Measurements from ENCODE around the gene FAM131B.
A peak's percentile ranks its signal among the peaks of the same experiment; 100 is the strongest.
"Not testable (repeated sequence)": the region's sequence is repeated elsewhere in the genome, so short reads cannot be mapped to it uniquely, and the experiment has no call there.

Gene FAM131B

DNA sequence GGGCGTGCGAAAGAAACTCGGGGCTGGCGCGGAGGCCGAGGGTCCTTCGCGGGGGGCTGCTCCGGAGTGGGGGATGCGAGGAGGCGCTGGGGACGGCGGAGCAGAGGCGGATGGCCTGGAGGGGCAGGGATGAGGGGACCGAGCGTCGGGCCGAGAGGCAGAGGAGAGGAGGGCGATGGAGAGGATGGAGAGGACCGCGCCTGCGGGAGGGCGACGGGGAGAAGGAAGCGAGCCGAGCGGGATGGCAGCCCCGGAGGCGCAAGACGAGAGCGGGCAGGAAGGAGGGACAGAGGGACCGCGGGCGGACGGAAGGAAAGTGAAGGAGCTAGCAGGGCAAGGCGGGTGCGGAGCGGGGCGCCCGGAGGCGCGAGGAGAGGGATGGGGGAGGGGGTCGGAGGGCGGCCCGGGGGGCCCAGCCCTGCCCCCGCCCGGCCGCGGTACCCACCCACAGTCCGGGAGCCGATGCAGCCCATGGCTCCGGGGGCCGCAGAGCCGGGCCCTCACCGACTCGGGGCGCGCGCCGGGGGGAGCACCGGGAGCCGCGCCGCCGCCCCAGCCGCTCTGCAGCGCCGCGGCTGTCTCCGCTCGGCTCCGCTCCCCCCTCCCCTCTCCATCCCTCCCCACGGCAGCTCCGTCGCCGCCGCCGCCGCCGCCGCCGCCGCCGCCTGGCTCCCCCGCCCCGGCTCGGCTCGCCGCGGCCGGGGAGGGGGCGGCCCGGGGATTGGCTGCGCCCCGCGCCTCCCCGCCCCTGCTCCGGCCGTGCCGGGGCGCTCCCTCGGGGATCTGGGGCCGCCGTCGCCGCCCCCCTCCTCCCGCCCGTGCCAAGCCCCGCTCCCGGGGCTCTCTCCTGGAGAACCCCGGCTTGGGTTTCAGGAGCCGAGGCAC, at the start of gene FAM131B:
FAM131B (minus strand) TSS at position 583 of the 885 bp plus-strand sequence; CDS start at position 473, 110 bp downstream.
- DNase-seq, result peak; percentile 53

- DNase-seq, result no peak
Observed at GRCh38 chr7:143411976-143412708, 49.6 kb upstream of the FAM131B start.

DNA sequence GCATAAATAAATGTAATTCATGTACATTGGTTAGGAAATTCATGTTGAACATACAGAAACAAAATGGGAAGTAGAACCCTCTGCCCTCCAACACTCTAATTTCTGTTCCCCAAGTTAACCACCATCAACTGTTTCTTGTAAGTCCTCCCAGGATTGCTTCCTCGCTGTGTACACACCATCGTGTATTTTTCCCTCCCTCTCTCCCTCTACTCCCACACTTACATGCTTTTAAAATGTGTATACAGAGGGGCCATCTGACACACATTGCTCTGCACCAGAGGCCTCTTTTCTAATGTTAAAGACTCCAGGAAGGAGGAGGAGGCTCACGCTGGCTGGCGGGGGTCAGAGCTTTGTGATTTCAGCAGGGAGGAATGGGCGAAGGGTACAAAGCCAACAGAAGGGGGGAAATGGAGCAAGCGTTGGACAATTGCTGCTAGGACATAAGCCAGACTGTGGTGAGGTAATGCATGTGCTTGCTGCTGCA, 48.0 kb upstream of the FAM131B start:
- DNase-seq, result no peak

DNA sequence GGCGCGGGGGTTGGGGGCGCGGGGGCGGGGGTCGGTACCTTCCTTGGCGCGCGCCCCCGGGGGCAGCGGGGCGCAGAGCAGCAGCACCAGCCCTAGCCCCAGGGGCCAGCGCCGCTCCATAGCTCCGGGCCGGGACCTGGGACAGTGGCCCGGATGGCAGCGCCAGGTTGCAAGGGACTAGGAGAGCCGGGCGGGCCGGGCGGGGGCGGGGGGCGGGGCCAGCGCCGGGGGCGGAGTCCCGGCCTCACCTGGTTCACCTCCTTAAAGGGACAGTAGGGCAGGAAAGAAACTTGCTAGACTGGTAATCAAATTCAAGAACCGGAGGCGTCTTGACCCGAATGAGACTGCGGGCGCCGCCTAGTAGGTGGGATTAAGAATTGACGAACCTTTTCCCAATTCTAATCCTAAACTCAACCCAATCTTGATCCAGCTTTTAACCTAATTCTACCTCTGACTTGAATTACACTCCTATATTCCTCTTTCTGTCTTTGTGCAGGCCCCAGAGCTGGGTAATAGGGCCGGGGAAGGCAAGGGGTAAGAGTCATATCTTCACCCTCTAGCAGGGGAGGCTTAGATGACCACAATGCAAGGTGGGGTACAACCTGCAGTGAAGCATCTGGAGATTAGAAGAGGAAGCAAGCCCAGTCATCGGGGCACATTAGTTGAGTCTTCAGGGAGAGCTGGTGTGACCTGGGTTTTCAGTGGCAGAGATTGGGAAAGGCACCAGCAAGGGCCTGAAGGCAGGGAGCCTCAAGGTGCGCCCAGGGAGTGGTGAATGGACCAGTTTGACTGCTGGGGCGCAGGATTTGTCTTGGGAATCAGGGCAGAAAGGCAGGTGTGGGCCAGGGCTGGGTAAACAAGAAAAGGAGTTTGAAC, 46.4 kb upstream of the FAM131B start, which contains the start of gene EPHA1:
EPHA1 (minus strand) TSS at position 171 of the 876 bp plus-strand sequence; CDS start at position 120, 51 bp downstream.
- peak; percentile 77 for DNase-seq

DNA sequence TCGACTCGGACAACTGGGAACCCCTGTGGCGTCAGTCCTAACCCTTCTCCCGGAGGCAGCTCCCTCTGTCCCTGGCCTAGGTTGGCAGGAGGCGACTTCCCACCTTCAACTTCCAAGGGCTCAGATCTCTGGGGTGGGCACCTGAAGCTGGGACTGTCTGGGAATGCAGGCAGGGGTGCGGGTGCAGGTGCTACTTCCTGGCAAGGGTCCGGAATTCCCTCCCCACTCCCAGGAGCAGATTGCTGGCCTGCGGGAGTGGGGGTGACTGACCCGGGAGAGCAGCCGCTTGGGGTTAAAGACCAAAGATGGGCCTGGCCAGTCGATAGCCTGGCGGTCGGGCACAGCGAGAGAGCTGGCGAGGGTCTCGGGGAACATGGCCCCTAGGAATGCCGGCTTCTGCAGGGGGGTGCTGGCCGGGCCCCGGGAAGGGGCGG, 45.8 kb upstream of the FAM131B start:
- no peak for DNase-seq

GRCh38 chr7:143407287-143408251, 45.1 kb upstream of the FAM131B start:
- DNase-seq, result peak; percentile 61

- DNase-seq, result no peak
Observed at GRCh38 chr7:143406002-143406357, 43.5 kb upstream of the FAM131B start.

DNA sequence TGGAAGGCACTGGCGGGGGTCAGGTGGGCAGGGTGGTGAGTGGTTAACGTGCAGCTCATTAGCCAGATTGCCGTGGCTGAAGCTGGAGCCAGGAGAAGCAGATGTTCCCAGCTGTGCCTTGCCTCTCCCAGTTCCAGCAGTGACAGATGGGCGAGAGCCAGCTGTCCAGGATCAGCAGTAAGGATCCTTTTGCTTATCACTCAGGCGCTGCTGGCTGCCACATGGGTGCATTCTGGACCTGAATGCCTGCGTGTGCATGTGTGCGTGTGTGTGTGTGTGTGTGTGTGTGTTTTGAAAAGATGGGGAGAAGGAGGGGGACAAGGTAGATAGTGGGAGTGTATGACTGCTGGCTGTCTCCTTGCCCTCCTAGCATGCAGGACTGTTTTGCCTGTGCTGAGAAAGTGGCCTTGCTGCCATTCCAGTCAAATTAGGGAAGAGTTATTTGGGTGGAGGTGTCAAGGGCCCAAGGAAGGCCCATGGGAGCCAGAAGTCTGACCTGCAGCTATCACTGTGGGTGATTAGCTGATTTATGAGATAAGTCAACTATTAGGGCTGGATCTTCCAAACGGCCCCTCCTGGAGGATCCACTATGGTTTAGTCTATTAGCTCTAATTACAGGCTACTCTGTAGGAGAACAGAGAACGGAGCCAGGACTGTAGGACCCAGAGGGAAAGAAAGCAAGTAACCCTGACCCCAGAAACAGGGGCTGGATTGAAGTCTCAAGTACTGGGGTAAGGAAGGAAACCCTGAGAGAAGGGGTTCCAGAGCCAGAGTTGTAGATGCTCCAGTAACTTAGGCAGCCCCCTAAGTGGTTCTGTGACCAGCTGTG, 42.9 kb upstream of the FAM131B start:
- DNase-seq, result no peak

- DNase-seq, result not testable (repeated sequence)
Observed at GRCh38 chr7:143402233-143402632, 39.7 kb upstream of the FAM131B start.

- DNase-seq, result no peak
Observed at GRCh38 chr7:143401265-143401664, 38.8 kb upstream of the FAM131B start.

GRCh38 chr7:143399642-143400041, 37.1 kb upstream of the FAM131B start:
- DNase-seq, result no peak

GRCh38 chr7:143399151-143399550, 36.6 kb upstream of the FAM131B start:
- no peak for DNase-seq

- DNase-seq, result no peak
Observed at GRCh38 chr7:143398616-143399015, 36.1 kb upstream of the FAM131B start.

DNA sequence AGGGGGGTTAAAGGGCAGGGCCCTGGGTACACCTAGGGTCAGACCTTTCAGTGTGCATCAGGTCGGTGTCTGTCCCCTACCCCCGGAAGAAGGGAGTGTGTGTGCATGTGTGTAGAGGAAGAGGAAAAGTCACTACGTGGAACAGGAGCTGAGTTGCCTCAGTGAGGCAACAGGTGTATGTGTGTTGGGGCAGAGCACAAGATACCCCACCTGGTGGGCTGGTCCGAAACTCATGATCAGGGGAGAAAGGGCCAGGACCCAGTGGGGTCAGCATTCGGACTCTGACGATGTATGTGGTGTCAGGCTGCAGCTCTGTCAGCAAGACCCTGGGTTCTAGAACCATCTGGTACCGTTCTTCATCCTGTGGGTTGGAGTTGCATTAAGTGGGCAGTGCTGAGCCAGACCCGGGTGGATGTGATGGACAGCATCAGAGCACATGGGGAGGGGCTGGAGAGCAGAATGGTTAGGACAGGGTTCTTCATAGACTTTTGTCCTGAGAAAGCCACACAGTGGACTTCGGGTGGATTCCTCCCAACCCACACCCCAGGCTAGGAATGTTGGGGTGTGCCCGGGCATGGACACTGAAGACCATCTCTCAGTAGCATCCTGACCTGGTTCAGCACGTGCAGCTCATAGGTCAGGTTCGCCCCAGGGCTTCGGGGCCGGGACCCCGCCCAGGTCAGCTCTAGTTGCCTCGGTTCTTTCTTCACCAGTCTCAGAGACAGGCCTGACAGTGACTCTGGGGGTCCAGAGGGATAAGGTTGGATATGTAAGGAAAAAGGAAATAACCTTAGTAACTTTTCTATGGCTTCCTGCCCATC, 35.4 kb upstream of the FAM131B start:
- DNase-seq, result no peak

DNA sequence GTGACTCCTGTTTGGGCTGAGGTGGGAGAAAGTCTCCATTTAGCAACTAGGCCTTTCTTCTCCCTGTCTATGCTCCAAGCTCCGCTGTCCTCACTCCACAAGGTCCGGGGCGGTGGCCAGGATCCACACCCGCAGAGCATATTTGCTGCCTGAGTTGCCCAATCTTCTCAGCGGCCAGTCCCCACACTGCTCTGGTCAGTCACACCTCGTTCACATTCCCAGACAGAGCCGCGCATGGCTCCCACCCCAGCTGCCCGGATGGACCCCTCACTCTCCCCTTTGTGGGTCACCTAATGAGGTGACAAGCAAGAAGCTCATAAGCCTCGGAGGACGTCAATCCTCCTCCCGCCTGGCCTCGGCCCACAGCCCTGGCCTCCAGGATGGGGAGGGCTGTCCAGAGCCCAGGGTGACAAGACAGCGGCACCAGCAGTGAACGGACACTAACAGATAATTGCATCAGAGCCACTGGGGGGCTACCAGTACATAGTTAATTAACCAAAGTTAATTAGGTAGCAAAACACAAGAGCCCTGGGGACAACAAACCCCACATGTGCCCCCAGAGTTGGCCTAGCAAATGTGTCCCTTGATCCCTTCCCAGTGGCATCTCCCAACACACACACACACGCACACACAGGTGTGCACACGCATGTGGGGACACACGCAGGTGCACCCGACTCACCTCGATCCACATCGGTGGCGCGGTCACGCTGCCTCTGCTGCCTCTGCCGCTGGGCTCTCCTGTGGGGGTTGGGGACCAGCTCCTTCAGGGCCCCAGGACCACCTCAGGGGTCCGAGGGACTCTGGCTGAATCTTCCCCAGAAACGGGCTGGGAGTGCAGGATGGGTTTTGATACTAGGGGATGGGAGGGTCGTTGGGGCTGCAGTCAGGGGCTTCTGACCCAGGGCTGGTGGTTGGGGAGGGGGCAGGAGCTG, 34.4 kb upstream of the FAM131B start:
- DNase-seq, result no peak

GRCh38 chr7:143396182-143396581, 33.7 kb upstream of the FAM131B start:
- DNase-seq, result no peak

DNA sequence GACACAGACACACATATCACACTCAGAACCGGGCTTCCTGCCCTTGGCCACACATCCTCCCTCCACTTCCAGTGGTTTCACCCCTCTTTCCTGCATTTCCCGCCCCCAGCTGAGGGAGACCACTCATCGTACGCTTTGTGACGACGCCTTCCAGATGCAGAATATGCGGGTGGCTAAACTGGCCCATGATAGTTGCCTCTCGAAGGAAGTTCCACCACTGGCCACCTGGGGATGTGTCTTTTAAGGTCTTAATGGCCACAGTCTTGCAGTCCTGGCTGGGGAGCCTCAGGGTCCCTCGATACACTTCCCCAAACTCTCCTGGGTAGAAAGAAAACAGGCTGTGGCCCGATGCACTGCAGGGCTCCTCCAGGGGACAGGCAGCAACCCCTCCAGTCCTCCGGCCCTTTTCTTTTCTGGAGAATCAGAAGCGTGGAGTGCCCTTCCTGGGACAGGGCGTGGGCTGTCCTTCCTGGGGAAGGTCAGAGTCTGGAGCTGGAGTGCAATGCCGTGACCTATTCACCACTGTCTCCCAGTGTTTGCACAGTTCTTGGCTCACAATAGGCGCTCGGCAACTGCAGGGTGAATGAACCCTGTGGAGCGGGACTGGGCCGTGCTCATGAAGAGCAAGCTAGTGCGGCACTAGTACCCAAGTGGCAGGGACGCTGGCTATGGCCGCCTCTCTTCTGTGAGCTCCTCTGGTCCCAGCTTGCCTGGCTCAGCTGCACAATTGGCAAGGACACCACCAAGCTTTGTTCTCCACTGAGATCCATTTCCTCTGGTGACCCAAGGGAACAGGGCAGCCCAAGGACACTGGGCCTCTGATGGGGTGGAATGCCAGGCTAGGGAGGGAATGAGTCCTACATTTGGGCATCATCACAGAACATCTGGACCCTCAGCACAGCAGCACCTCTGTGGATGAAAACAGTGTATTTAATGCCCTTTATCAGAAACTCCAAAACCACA, 33.0 kb upstream of the FAM131B start:
- no peak for DNase-seq

Data from CD4-positive, alpha-beta T cell treated with Interleukin-12 subunit alpha and Interleukin-12 subunit beta, for 1 hour (primary cell).